GM18498 (cell line): Measurements from ENCODE around the gene BBS12.
A peak's percentile ranks its signal among the peaks of the same experiment; 100 is the strongest.
"Not testable (repeated sequence)": the region's sequence is repeated elsewhere in the genome, so short reads cannot be mapped to it uniquely, and the experiment has no call there.

Source experiments
- ATAC-seq: cut with Tn5 transposase; IDR thresholded peaks from one replicate; pipeline ENCODE4 v1.9.1; 2021; ENCODE audit warnings: mild to moderate bottlenecking, moderate library complexity; ENCODE audit not compliant: unreplicated experiment

Gene BBS12

DNA sequence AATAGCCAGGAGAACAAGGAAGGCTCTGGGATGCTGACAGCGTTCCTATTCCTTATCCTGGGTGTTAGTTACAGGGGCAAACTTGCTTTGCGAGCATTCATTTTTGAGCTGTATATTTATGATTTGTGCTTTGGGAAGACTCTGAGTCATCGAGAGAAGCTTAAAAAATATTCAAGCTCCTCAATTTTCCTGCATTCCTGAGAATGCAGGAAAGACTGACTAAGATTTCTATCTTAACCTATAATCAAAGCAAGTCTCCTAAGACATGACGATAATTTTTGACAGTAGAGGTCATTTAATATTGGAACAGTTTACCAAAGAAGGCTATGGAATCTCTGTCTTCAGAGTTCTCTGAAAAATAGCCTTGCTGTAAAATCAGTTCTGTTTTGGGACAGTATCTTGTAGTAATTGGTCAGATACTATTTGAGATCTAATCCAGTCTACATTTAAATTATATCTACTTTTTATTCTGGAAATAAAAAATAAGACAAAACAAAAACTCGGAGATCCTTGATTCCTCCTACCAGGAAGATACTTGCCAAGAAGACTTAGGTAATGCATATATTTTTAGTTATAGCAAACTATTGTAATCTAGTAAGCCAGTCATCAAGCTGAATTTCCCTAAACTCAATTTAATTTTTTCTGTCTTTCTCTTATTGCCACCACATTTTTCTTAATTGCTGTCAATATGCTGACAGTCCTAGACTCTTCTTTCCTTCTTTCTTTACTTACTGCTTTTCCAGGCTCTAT, 31.7 kb downstream of the BBS12 start:
- no peak for ATAC-seq

DNA sequence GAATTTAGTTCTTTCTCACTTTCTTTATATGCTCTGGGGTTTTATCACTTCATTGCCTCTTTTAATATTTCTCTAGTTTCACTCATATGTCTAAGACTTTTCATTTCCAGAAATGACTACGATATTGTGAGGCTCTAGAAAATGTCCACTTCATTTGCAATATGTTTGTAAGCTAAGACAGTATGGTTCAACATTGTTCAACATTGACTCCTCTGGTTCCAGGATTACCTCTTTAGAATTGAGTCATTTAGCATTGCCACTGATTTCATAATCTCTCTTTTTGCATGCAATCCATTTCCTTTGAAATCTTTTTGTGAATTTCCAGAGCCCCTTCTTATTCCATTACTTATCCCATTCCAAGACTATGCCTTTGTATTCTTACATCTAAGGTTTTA, 32.3 kb downstream of the BBS12 start:
- ATAC-seq, result peak; percentile 73

DNA sequence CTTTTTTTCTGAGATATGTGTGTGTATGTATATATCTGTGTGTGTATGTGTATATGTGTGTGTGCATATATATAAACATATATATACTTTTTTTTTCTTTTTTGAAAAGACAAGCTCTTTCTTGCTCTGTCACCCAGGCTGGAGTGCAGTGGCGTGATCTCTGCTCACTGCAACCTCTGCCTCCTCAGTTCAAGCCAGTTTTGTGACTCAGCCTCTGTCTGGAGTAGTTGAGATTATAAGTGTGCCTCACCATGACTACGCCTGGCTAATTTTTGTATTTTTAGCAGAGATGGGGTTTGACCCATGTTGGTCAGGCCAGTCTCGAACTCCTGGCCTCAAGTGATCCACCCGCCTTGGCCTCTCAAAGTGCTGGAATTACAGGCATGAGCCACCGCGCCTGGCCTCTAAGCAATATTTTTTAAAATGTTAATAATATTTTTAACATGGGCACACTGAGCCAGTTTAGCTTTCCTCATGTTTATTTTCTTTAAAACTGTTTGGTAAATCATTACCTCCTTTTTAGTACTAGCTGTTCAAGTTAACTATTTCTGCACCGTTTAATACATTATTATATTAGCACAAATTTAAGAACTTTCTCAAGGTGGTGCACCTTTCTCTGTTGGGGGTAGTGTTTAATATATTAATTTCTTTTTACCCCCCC, 33.3 kb downstream of the BBS12 start:
- ATAC-seq, result no peak

DNA sequence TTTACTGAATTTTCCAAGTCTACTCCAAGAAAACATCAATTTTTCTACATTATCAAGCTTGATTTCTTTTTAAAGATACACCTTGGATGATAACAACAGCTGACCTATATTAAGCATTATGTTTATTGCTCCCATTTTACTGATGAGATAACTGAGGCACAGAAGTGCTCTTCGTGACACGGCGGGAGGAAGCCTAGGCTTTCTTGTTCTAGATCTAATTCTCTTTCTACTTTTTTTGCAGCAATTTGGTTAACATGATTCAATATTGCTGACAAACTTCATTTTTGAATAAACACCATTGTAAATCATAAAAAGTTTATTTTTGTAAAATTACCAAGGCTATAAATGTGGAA, 33.8 kb downstream of the BBS12 start:
- no peak for ATAC-seq

DNA sequence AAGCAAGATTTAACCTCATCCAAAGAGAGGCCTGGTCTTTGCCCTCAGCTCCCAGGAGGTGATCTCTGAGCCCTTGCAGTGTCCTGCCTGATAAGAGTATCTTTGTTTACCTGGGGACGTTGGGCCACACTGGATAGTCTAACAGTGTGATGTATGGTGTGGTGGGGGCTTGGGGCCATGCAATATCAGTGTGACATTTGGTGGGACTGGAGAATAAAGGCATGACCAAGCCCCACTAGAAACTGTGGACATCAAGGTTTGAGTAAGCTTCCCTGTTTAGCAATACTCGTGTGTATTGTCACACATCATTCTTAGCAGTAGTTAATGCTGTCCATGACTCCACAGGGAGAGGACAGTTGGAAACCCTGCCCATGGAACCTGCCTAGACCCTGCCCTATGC, 34.4 kb downstream of the BBS12 start:
- no peak for ATAC-seq

DNA sequence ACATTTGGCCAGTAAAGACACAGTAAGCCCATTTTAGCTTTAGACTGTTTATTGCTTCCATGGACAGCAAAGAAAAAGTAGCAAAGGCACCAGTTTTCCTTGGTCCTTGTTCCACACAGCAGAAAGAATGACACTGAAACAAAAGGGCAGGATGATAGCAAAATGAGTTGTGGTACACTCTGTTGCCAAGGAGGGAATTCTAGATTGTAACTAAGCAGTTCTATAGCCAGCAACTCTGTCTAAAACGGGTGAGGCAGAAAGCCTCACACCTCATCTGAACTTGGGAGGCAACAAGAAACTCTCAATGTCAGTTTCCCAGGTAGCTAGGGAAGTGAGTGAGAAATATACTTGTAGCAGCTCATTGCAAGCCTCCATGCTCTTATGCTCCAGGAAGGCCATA, 39.2 kb downstream of the BBS12 start:
- no peak for ATAC-seq

DNA sequence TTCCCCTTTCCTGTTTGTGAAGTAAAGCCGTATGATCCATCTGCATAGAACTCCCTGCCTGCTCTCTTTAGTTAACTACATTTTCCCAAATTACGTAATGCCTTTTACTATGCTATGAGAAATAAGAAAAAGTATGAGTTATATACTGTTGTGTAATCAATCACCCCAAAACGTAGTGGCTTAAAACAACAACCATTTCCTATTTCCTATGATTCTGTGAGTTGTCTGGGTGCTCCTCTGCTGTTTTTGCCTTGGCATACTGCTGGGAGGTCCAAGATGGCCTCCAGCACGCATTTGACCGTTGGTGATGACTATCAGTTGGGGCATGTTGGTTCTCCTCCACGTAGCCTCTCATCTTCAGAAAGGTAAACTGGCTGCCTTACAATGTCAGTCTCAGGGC, 39.8 kb downstream of the BBS12 start:
- no peak for ATAC-seq

DNA sequence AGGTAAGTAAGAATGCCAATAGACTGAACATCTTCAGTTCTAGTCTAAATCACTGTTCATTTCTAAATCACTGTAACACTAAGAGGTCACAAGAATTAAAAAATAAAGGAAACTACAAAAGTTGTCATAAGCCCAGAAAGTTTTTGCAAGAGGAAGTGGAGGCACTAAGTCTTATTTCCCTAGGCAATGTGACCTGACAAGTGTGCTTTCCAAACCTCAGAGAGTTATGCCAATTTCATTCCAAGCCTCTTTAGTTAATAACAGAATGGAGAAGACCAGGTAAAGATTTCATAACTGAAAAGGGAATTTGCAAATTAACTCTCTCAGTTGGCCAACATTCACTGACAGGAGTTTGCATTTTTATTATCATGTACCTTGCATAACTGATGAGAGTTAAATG, 40.5 kb downstream of the BBS12 start:
- ATAC-seq, result no peak

DNA sequence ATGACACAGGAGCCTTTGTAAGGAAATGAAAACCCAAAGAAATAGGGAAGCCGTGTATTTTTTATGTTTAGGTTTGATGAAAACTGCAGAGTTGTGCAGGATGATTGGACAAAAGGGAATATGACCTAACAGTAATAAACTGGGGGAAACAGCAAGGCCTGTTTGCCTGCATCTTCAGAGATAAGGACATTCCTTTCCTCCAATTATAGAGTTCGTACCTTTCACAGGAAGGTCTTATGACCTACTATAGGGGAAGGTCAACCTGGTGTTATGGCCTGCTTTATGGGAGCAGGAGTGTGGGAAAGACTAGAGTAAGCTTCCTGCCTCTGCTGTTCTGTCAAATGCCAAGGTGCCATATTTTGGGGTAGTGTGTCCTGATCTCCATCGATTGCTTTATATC, 42.5 kb downstream of the BBS12 start:
- no peak for ATAC-seq

DNA sequence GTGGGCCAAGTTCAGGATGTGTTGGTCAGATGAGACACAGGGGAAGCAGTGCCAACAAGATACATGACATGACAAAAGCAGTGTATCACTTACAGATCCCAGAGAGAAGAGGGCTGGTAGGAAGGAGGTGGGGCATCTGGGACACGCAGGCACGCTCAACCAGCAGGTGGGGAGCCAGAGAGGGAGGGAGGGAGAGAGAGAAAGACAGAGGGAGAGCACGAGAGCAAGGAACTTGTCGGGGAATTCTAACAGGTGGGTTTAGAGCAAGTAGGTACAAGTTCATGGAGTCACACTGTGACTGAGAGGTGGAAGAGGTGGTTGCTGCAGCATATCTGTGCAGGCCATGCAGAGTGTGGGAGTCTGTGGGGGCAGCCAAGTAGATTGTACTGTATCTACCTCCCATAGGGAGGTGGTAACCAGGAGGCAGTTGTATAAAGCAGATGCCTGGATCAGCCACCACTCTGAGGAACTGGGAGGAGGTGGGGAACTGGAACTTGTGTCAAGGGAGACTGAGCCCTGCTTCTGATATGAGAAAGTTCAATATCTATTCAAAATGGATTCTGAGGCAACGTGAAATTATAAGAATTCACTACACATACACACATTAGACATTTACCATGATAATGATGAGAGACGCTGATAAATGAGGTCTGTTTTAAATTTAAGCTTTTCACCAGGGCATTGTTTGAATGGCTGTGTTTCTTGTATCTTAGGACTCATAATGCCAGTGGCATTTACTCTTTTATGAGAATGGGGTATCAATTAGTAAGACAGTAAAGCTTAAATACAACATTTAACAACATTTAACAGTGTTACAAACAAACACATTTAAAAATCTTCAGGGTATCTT, 43.7 kb downstream of the BBS12 start:
- ATAC-seq, result no peak

DNA sequence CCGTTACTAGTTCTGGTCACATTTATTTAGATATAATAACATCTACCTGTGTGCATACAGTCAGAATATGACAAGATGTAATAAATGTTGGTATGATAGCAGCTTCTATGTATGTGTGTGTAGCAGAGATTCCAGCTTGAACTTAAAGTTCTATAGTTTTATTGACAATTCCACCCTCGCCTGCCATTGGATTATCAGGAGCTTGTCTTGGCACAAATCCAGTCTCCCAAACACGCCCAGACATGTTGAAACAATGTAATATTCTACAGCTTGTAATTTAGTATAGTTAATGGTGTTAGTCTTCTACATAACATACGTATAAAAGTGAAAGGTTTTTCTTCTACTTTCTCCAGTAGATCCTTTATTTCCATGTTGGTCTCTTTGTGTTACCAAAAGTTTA, 44.4 kb downstream of the BBS12 start:
- ATAC-seq, result no peak

DNA sequence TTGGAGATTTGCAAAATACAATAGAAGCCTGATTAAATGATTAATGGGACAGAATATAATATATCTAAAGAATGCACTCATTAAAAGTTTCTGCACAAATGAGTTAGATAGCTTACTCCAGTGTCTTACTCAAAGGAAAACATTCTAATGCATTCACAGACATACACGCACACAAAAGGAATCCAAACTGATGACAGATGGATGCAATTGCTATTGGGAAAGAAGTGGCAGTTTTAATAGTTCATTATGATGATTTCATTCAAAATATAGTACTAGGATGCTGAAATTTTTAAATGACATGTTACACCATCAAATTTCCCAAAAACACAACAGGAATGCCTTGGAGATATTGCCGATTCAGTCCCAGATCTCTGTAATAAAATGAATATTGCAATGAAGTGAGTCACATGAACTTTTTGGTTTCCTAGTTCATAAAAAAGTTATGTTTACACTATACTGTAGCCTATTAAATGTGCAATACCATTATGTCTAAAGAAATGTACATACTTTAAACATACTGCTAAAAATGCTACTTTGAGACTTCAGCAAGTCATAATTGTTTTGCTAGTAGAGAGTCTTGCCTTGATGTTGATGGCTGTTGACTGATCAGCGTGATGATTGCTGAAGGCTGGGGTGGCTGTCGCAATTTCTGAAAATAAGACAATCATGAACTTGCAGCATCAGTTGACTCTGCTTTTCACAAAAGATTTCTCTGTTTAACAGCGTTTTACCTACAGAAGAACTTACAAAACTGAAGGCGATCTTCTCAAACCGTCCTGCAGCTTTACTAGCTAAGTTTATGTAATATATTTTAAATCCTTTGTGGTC, 45.6 kb downstream of the BBS12 start:
- ATAC-seq, result no peak

DNA sequence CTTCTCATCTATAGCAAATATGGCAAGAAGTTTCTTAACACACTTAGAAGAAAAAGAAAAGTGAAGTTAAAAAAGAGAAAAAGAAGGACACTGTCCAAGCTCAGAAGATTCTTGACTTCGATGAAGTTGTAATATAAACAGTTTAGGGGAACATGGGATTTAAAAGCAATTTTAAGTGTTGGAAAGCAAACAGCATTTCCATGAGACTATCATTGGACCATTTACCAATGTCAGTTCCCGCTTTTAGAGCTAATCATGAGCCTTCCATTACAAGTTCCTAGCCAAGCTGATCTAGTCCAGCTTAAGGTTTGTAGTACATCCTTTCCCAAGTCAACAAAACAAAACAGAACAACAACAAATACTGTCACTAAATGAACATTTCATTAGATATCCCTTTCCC, 49.0 kb downstream of the BBS12 start:
- ATAC-seq, result no peak

DNA sequence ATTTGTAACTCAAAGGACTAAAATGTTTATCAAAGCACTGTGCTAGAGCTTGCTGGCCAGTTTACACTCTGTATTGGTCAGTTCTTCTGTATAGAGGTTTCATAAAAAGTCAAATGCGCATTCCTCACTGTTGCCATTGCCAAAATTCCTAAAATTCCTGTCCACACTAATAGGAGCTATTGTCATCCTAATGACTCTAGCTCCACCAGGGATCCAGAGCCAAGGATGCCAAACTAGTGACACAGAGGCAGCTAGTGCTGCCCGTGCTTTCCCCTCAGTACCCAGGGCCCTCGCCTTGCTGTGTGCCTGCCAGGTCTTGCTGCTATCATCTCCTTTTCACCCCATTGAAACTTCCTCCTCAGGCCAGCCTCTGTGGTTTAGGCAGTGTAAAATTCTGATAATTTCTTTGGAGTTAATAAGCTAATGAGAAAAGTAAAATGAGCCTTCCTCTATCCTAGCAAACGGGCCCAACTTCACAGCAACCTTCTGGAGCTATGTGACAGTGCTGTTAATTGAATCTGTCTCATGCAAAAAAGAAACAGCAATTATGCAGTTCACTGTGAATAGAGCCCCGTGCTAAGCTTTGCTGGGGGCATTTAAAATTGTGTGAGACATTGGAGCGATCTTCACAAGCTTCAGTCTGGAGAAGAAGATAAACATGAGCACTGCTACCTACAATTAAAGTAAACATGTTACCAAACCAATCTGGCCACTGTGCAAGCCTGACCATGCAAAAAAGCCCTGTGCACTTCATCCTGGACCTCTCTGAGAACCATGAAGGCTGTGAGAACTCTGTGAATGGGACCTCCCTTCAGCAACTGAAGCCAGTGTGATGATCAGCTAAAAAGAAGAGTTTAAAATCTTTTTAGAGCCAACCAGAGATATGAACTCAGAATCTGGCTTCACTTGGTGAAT, 51.1 kb downstream of the BBS12 start:
- ATAC-seq, result no peak

DNA sequence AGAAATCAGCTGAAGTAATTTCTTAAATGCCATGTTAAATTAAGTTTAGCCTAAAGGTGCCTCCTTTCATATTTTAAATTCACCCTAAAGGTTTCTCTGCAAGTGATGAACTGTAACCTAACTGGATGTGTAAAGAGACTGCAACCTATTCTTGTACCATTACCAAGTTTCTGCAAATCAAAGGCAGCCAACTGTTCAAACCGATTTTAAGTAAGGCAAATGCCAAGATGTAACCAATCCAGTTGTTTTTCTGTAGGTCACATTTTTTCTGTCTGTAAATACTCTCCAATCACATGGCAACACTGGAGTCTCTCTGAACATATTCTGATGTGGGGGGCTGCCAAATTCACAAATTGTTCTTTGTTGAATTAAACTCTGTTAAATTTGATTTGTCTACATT, 51.8 kb downstream of the BBS12 start:
- ATAC-seq, result no peak

DNA sequence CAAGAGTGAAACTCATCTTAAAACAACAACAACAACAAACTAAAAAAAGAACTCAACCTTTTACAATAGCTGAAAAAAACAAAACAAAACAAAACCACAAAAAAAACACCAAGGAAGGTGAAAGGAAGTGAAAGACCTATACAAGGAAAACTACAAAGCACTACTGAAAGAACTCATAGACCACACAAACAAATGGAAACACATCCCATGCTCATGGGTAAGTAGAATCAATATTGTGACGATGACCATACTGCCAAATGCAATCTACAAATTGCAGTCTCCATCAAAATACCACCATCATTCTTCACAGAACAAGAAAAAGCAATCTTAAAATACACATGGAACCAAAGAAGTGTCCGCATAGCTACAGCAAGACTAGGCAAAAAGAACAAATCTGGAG, 52.6 kb downstream of the BBS12 start:
- ATAC-seq, result no peak

DNA sequence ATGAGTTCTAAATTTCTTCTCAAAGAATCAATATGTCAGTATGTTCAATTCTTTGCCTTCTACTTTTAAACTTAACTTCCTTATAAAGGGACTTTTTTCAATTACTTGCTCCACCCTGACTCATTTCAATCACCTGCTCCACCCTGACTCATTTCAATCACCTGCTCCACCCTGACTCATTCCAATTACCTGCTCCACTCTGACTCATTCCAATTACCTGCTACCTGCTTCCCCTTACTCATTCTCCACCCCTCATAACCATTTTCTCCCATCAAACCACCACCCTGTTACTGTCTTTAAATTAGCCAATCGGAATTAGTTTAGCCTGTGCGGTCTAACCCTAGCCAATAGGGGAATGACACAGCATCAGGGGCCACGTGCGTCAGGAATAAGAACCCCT, 53.8 kb downstream of the BBS12 start:
- ATAC-seq, result not testable (repeated sequence)

DNA sequence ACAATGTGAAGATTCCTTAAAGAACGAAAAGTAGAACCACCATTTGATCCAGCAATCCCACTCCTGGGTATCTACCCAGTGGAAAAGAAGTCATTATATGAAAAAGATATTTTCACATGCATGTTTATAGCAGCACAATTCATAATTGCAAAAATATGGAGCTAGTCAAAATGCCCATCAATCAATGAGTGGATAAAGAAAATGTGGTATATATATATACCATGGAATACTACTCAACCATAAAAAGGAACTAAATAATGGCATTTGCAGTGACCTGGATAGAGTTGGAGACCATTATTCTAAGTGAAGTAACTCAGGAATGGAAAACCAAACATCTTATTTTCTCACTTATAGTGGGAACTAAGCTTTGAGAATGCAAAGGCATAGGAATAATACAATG, 54.4 kb downstream of the BBS12 start:
- ATAC-seq, result not testable (repeated sequence)

DNA sequence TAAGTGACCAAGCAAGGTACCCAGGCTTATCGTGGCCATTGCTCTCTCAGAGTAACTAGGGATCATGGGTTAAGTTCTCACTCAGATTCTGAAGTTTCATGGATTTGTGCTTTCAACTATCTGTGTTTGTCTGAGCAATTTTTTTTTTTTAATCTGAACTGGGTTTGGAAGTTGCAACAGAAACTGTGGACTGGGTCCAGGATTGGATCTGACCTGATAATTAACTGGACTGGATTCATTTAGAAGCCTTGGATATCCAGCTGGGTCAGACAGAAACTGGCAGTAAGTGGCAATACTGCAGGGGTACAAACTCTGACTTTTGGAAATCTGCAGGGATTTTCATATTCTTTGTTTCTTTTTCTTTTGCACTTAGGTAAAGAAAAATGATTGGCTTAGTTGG, 55.4 kb downstream of the BBS12 start:
- no peak for ATAC-seq

DNA sequence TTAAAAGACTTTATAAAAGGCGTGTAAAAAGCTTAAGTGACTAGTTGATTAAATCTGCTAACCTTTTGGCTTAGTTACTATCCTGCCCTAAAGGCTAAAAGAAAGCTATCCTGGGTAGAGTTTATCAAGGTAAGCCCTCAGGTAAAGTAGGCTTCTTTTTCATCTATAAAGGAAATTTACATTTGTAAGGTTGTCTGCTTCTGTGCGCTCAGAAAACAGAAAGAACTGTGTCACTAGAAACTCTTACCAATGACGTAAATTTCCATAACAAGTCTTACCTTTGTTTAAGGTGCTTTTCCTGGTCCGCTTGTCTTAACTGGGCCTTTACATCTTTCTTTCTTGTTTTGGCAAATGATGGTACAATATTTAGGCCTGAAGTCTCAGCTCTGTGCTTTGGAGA, 56.4 kb downstream of the BBS12 start:
- ATAC-seq, result no peak
